Small intestine (tissue), 7 donors: ENCODE results near the gene KAT6B. TPM values are rescaled to one million over a fixed set of nuclear protein-coding genes. Genes with fewer than 3 reads are reported as not detected.
A peak's percentile ranks its signal among the peaks of the same experiment; 100 is the strongest.

ENCODE experiments used
- DNase-seq, 2 donors: peaks; one replicate each; pipeline versions ENCODE4 v3.0.0 to v3.0.0-alpha.2; 2013
- FAIRE-seq: peaks from 2 replicates; lab custom pipeline; 2012; peaks lifted over from hg19 to GRCh38; lab: Jason Lieb, UNC
- H3K27ac ChIP-seq, 3 donors: one replicate each; pipeline ENCODE4 v1.5.1; 2013; ENCODE audit warnings: low read length in 2 of 3, mild to moderate bottlenecking in 2 of 3, control low read depth in 1 of 3, inconsistent platforms in 1 of 3, low read depth in 1 of 3, moderate library complexity in 1 of 3
- H3K27me3 ChIP-seq, 3 donors: one replicate each; pipeline ENCODE4 v1.6.1; 2013; ENCODE audit warnings: low read length in 3 of 3, inconsistent platforms in 1 of 3; ENCODE audit not compliant: control insufficient read depth in 3 of 3, insufficient read depth in 3 of 3
- H3K36me3 ChIP-seq, 3 donors: one replicate each; pipeline ENCODE4 v1.6.1; 2013; ENCODE audit warnings: low read length in 3 of 3, inconsistent platforms in 1 of 3, low read depth in 1 of 3, mild to moderate bottlenecking in 1 of 3, moderate library complexity in 1 of 3; ENCODE audit not compliant: control insufficient read depth in 3 of 3, insufficient read depth in 2 of 3
- H3K4me1 ChIP-seq, 3 donors: one replicate each; pipeline ENCODE4 v1.6.1; 2013; ENCODE audit warnings: low read length in 2 of 3, inconsistent platforms in 1 of 3, low read depth in 1 of 3, mild to moderate bottlenecking in 1 of 3, moderate library complexity in 1 of 3; ENCODE audit not compliant: control insufficient read depth in 3 of 3, insufficient read depth in 2 of 3
- H3K4me3 ChIP-seq, 3 donors: one replicate each; pipeline ENCODE4 v1.5.1; 2013; ENCODE audit warnings: low read length in 3 of 3, control low read depth in 1 of 3, inconsistent platforms in 1 of 3, low read depth in 1 of 3, mild to moderate bottlenecking in 1 of 3, moderate library complexity in 1 of 3
- H3K9me3 ChIP-seq, 2 donors: one replicate each; pipeline ENCODE4 v1.6.1; 2013; ENCODE audit warnings: low read depth in 1 of 2, low read length in 1 of 2; ENCODE audit not compliant: control insufficient read depth in 2 of 2, insufficient read depth in 1 of 2
- WGBS, 3 donors: extraction: QIAGEN DNeasy Blood & Tissue Kit; methylation state at CpG; one replicate each; pipeline ENCODE4 v1.1.7; 2013; 5-methylcytosine and 5-hydroxymethylcytosine counted together
- polyA plus RNA-seq, 4 donors: library from polyadenylated mRNA; stranded (reverse) in 3 of 4; unstranded in 1 of 4; fragments of 200-250 nt in 3 of 4; fragments of 120-200 nt in 1 of 4; gene quantifications; one replicate each; pipeline versions ENCODE4 v1.2.1 to v1.2.3, GENCODE V29; 2013
- donor health status: healthy with polysubstance abuse.
- donor health status: control.
- donor health status: control.
- donor health status: Bipolar disorder and iron deficiency.
- donor health status: healthy.

The KAT6B gene
- polyA plus RNA-seq, 4 donors: 4.6 to 16.2 (median 5.9) TPM

DNA sequence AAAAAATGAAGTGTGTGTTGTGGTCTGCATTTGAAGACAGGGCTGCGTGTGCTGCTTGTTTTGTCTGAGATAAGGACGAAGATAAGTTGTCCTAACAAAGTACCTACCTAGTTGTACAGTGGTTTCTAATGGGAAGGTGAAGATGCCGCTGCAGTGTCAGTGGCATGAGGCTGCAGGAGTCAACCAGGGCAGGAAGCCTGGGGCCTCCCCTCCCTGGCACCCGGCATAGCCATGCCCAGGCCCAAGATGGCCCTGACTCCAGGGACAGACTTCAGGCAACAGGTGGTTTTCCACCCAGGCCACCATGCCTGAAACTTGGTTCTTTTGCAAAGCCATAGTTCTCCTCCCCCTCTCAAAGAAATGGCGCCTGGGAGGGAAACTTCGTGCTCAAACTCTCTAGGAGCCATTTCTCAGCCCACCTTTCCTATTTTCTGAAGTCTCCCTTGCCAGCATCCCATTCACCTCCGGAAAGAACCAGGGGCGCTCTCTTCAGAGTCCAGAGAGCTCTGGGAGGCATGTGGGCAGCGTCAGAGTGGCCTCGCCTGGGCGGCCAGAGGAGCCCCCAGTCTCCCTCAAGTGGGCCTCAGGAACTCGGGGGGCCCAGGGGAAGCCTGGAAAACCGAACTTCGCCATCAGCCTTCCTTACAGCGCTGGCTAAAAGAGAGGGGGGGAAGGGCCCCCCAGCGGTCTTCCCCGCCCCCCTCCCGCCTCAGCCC, 2.1 kb upstream of the KAT6B start:
- 41 to 58% (median 57%) methylated on average over 15 to 18 of the region's 18 CpGs for WGBS, 3 donors
- Histone ChIP-seq H3K9me3 (no peaks in the 10 kb centered on the region), H3K27me3 (no peaks in the 10 kb centered on the region), H3K4me1 (peaks cover 0 to 22% (median 5%) of the 10 kb centered on the region in 3 donors), H3K36me3 (no peaks in the 10 kb centered on the region), H3K27ac (peak overlapping the region in 2 of 3 donors; percentile 31 to 84), H3K4me3 (peak overlapping the region; percentile 73 to 83 (median 80))
- DNase-seq: peak; percentile 17 to 20
- no peak for FAIRE-seq

DNA sequence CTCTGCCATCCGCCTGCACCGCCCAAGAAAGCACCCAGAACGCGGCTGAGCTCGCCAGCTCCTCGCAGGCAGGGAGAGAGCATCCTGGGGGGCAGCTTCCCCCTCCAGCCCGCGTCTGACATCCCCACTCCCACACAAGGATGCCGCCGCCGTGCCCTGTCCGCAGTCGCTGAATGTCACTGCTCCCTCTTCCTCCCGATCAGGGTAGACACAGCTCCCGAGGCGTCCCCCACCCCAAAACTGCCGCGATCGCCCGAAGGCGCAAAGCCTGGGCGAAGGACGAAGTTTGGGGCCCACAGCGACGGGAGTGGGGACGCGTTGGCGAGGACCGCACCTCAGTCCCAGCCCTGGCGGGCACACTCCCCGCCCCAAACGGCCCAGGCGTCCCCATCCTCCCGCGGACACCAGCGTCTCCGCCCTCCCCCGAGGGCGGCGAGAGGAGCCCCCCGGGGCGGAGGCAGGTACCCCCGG, 1.5 kb upstream of the KAT6B start:
- no peaks in the 10 kb centered on the region for H3K27me3 ChIP-seq
- FAIRE-seq (no peak), DNase-seq (peak in 1 of 2 donors; percentile 68)
- H3K4me1 ChIP-seq: peaks cover 0 to 22% (median 5%) of the 10 kb centered on the region in 3 donors
- peak overlapping the region in 2 of 3 donors; percentile 31 to 84 for H3K27ac ChIP-seq
- WGBS, 3 donors: 1% methylated on average over 36 to 43 of the region's 43 CpGs
- peak overlapping the region; percentile 73 to 83 (median 80) for H3K4me3 ChIP-seq
- no peaks in the 10 kb centered on the region for H3K9me3 ChIP-seq
- no peaks in the 10 kb centered on the region for H3K36me3 ChIP-seq

DNA sequence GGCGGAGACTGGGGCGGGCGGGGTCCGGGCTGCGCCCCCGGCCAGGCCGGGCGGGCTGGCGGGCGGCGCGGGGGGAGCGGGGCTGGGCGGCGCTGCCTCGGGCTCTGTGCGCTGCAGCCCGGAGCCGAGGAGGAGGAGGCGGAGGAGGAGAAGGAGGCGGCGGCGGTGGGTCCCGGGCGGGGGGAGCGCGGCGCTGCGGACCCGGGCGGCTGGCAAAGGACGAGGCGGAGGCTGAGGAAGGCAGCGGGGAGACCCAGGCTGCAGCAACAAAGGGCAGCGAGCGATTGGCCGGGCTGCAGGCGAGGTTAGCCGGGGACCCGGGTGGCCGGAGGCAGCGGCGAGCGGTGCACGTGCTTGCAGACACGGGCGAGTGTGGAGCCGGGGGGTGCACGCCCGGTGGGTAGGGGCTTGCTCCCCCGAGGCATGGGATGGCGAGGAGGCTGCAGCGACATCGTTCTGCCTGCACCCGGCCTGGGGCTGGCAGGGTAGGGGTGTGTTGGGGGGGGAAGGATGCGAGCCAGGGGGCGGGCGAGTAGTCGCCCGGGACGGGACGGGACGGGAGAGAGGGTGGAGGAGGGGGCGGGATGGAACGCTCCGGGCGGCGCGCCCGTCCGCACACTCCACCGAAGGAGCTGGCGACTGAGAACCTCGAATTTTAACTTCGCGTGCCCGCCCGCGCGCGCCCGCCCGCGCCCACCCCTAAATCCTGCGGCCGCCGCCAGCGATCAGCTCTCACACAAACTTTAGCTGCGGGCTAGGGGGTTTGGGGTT, 844 bp upstream of the KAT6B start:
- Histone ChIP-seq H3K27ac (peak overlapping the region in 2 of 3 donors; percentile 75 to 84), H3K4me3 (peak overlapping the region; percentile 80 to 94 (median 83)), H3K36me3 (no peaks in the 10 kb centered on the region), H3K9me3 (no peaks in the 10 kb centered on the region), H3K4me1 (peaks cover 0 to 22% (median 5%) of the 10 kb centered on the region in 3 donors), H3K27me3 (no peaks in the 10 kb centered on the region)
- FAIRE-seq: no peak
- DNase-seq: no peak
- WGBS, 3 donors: 0% methylated on average over 53 to 89 of the region's 89 CpGs

DNA sequence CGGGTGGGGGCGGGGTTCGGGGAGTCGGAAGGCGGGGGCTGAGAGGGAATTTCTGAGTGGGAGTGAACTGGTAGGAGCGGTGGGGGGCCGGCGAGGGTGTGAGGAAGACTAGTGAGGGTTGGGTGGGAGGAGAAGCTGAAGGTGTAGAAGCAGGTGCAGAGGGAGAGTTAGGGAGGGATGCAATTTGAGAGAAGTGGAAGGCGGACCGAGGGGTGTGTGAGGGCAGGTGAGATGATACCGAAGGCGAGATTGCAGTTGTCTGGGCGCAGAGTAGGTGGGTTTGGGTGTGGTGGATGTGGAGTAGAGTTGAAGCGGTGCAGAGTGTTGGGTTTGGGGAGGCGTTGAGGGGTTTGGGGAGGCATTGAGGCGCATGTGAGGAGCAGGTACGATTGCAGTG, 643 bp downstream of the KAT6B start:
- H3K27me3 ChIP-seq: no peaks in the 10 kb centered on the region
- DNase-seq (no peak), FAIRE-seq (no peak)
- H3K9me3 ChIP-seq: no peaks in the 10 kb centered on the region
- no peaks in the 10 kb centered on the region for H3K36me3 ChIP-seq
- 2 to 5% (median 3%) methylated on average over 16 to 17 of the region's 17 CpGs for WGBS, 3 donors
- H3K27ac ChIP-seq: peak overlapping the region in 2 of 3 donors; percentile 0 to 61
- peaks cover 0 to 22% (median 5%) of the 10 kb centered on the region in 3 donors for H3K4me1 ChIP-seq
- peak overlapping the region; percentile 26 to 90 (median 61) for H3K4me3 ChIP-seq

DNA sequence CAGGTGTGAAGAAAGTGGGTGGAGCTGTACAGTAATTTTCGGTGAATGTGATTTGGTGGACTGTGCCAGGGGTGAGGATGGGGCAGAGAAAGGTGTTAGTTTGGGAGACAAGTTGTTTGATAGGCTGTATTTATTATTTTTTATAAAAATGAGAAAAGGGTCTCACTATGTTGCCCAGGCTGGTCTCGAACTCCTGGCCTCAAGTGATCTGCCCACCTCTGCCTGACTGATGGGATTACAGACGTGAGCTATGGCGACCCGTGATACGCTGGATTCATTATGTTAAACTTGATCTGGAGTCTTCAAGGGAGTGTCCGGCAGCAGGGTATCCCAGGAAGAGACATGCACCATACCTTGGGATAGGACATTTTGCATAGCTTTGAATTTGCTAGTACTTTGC, 1.3 kb downstream of the KAT6B start:
- Histone ChIP-seq H3K36me3 (no peaks in the 10 kb centered on the region), H3K4me3 (peak overlapping the region in 2 of 3 donors; percentile 61 to 90), H3K27me3 (no peaks in the 10 kb centered on the region), H3K27ac (no peak overlapping the region), H3K9me3 (no peaks in the 10 kb centered on the region), H3K4me1 (peaks cover 0 to 22% (median 5%) of the 10 kb centered on the region in 3 donors)
- FAIRE-seq (no peak), DNase-seq (no peak)
- 80 to 87% (median 84%) methylated on average over 7 of the region's 7 CpGs for WGBS, 3 donors

DNA sequence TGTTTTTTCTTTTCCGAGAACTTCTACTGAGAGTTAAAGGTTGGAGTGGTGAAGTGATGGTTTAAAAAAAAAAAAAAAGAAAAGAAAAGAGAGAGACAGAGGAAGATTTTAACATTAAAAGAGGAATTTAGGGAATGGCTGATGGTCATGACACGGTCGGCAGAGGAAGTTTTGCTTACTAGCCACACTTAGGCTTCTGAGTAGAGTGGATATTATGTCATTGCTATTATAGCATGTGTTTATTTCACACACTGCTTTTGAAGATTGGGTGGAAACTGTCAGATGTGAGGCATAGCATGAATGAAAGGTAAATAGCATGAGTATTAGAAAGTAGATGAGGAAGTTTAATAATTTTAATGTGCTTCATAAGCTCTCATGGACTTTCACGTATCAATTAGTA, 2.5 kb downstream of the KAT6B start:
- DNase-seq: no peak
- Histone ChIP-seq H3K9me3 (no peaks in the 10 kb centered on the region), H3K36me3 (no peaks in the 10 kb centered on the region), H3K27me3 (no peaks in the 10 kb centered on the region), H3K27ac (no peak overlapping the region), H3K4me3 (no peak overlapping the region), H3K4me1 (peaks cover 0 to 21% (median 3%) of the 10 kb centered on the region in 3 donors)
- 70 to 94% (median 81%) methylated on average over 4 of the region's 4 CpGs for WGBS, 3 donors
- FAIRE-seq: no peak

DNA sequence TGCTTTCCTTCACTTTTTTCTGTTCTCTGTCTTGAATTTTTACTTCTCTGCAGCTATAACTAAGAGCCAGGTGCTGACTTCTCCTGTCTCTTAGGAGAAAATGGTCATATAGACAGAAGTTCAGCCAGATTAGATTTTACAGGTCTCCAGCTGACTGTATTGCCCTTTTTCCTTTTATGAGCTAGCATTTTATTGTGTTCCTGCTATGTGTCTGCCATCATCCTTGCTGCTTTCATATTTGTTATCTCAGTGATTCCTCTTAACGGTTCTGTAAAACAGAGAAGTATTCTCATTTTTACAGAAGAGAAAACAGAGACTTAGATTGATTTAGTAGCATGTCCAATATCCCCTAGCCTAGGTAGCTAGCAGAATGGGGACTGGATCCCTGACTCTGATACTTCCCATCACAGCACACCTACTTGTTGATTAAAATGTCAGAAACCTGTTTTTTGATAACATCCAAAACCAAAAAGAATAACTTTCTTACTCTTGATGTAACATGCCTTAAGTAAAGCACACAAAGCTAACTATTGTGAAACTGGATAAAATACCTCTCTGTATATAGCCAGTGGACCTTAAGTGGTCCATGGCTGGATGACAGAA, 5.2 kb downstream of the KAT6B start:
- no peak for DNase-seq
- WGBS, 3 donors: 11 to 34% (median 27%) methylated on average over 1 of the region's 1 CpG
- Histone ChIP-seq H3K4me1 (peaks cover 0 to 12% (median 3%) of the 10 kb centered on the region in 3 donors), H3K9me3 (no peaks in the 10 kb centered on the region), H3K27me3 (no peaks in the 10 kb centered on the region), H3K27ac (no peak overlapping the region), H3K4me3 (no peak overlapping the region), H3K36me3 (peaks cover 0 to 4% (median 0%) of the 10 kb centered on the region in 3 donors)
- FAIRE-seq: no peak

DNA sequence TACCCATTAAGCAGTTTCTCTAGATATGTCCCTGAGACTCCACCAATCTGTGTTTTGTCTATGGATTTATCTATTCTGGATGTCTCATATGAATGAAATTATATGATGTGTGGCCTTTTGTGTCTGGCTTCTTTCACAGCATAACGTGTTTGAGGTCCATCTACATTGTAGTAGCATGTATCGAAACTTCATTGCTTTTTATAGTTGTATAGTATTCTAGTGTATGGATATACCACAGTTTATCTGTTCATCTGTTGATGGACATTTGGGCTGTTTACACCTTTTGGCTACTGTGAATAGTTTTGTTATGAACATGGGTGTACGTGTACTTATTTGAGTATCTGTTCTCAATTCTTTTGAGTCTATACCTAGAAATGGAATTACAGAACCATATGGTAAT, 9.6 kb downstream of the KAT6B start:
- DNase-seq: no peak
- Histone ChIP-seq H3K4me1 (peaks cover 0 to 2% (median 0%) of the 10 kb centered on the region in 3 donors), H3K36me3 (peaks cover 0 to 4% (median 0%) of the 10 kb centered on the region in 3 donors), H3K27ac (no peak overlapping the region), H3K4me3 (no peak overlapping the region), H3K9me3 (no peaks in the 10 kb centered on the region), H3K27me3 (no peaks in the 10 kb centered on the region)
- no peak for FAIRE-seq
- WGBS, 3 donors: 94 to 97% (median 96%) methylated on average over 3 of the region's 3 CpGs
